Kidney capillary endothelial cell (primary cell): ENCODE data around the gene FAM83E.

Experiments used
- DNase-seq: peaks from one replicate; pipeline ENCODE4 v3.0.0-alpha.2; 2018; ENCODE audit warnings: low spot score

FAM83E gene

DNA sequence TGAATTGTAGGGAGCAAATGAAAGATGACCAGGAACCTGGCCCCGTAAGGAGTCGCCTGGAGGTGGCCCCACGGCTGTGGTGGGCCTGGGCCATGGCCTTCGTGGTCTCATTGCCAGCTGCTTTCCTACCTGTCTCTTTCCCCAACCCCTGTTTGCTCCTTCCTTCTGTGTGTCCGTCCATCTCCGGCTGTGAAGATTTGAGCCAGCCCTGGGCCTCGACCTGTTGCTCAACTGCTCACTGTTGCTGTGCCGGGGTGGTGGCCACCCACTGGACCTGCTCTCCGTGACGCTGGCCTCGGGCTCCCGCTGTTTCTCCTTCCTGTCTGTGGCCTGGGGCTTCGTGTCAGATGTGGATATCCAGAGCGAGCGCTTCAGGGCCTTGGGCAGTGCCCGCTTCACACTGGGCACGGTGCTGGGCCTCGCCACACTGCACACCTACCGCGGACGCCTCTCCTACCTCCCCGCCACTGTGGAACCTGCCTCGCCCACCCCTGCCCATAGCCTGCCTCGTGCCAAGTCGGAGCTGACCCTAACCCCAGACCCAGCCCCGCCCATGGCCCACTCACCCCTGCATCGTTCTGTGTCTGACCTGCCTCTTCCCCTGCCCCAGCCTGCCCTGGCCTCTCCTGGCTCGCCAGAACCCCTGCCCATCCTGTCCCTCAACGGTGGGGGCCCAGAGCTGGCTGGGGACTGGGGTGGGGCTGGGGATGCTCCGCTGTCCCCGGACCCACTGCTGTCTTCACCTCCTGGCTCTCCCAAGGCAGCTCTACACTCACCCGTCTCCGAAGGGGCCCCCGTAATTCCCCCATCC is 13.8 kb upstream of the FAM83E start:
- DNase-seq, result no peak

DNA sequence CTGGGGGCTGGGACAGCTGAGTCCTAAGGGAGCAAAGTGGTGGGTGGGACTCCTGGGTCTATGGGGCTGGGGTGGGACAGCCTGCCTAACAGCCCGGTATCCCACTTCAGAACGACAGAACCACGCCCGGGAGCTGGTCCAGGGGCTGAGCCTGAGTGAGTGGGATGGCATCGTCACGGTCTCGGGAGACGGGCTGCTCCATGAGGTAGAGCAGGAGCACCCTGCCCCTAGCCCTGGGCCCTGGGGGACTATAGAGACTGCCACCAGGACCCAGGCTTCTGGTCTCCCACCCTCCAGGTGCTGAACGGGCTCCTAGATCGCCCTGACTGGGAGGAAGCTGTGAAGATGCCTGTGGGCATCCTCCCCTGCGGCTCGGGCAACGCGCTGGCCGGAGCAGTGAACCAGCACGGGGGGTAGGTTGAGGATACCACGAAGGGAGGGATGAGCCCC is 13.0 kb upstream of the FAM83E start:
- DNase-seq, result no peak

DNA sequence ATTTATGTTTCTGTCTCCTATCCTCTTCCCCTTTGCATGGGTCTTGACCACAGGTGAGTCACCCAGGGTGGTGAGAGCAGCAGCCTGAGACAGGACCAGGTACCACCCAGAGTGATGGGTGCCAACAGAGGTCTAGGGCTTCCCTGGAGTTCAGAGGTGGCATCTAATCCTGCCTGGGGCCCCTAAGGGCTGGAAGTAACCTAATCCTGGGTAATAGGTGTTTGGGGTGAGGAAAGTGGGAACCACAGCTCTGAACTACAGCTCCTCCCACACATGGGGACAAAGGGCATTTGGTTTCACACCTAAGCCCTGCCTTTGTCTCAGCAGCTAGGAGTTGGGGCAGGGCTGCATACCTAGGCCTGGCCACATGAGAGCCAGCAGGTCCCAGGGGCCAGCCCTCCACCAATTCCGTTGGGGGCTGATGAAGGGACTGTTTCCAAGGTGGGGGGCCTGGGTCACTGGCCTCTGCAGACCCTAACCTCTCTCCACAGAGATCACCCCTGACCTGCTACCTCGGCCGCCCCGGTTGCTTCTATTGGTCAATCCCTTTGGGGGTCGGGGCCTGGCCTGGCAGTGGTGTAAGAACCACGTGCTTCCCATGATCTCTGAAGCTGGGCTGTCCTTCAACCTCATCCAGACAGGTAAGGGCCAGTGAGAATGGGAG is 12.5 kb upstream of the FAM83E start:
- no peak for DNase-seq

DNA sequence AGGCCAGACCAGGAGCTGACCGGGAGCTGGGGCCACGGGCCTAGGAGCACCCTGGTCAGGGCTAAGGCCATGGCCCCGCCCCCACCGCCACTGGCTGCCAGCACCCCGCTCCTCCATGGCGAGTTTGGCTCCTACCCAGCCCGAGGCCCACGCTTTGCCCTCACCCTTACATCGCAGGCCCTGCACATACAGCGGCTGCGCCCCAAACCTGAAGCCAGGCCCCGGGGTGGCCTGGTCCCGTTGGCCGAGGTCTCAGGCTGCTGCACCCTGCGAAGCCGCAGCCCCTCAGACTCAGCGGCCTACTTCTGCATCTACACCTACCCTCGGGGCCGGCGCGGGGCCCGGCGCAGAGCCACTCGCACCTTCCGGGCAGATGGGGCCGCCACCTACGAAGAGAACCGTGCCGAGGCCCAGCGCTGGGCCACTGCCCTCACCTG is 11.0 kb upstream of the FAM83E start:
- no peak for DNase-seq

DNA sequence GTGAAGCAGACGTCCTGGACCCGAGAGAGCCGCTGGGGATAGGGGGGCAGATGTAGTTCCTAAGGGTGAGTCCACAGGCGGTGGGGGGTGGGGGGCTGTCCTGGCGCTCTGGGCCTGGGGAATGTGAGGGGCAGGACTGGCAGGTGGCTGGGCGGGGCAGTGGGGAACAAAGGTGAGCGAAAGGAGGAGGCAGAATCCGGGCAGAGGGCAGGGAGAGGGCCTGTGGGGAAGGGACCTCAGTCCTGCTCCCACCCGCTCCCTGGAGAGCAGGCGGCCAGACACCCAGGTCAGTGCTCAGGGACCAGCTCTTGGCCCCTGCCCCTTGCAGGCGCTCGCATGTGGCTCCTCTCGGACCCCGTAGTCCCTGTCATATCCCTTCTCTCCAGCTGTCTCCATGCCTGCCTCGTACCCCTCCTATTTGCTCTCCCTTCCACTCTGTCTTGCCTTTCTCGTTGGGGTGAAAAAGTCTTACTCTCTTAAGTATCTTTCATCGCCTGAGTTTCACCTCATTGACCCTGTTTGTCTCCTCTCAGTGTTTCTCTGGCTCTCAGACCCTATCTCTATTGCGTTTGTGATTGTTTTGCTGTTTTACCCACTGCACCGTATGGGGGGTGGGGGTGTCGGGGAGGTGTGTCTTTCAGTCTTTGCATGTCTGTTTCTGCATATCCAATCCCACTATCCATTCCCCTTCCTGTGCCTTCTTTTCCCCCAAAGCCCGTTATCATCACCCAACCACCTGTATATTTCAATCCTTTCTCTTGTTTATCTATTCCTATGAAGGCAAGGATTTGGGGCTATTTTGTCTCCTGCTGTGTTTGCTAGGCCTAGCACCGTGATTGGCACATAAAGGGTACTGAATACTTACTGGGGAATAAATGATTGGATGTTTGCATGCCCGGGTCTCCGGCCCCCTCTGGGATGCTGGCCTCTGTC is 10.2 kb upstream of the FAM83E start:
- DNase-seq, result no peak

DNA sequence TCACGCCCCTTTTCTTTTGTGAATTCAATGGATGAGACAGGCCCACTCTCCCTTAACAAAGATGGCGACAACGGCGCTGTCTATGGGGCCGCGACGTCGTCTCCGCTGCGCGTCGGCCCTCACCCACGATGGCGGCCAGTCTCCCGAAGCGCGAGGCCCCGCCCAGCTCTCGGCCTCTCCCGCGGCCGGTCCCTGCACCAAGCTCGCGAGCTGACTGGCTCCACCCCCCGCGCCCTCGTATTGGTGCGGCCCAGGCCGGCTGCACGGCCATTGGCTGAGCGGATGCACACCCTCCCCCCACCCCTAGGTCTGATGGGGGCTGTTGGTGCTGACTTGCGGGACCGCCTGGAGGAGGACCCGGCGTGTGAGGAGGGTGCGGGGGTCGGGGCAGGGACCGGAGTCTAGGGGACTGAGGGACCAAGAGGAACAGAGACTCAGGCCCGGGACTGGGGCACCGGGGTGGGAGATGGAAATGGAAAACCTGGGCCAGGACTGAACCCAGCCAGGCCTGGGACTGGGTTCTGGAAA is 9.3 kb upstream of the FAM83E start:
- peak; percentile 98 for DNase-seq

DNA sequence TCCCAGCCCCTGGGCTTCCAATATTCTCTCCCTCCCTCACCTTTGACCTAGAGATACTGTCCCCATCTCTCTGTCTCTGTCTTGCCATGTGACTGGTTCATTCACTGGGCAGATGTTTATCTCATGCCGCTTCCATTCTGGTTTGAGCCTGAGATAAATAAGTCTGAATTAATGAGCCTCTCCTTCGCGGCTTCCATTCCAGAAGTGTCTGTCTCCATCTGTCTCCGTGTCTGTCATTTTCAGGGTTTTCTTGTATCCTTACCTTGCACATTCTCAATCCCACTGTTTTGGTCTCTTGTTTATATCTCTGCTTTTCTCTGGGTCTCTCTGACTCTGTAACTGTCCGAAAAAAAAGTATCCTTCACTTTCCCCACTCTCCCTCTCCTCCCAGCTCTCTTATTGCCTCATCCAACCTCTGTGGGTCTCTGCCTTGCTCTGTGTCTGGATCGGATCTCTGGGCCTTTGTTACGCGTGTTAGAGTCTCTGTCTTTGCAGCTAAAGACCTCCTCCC is 8.7 kb upstream of the FAM83E start:
- DNase-seq, result no peak

DNA sequence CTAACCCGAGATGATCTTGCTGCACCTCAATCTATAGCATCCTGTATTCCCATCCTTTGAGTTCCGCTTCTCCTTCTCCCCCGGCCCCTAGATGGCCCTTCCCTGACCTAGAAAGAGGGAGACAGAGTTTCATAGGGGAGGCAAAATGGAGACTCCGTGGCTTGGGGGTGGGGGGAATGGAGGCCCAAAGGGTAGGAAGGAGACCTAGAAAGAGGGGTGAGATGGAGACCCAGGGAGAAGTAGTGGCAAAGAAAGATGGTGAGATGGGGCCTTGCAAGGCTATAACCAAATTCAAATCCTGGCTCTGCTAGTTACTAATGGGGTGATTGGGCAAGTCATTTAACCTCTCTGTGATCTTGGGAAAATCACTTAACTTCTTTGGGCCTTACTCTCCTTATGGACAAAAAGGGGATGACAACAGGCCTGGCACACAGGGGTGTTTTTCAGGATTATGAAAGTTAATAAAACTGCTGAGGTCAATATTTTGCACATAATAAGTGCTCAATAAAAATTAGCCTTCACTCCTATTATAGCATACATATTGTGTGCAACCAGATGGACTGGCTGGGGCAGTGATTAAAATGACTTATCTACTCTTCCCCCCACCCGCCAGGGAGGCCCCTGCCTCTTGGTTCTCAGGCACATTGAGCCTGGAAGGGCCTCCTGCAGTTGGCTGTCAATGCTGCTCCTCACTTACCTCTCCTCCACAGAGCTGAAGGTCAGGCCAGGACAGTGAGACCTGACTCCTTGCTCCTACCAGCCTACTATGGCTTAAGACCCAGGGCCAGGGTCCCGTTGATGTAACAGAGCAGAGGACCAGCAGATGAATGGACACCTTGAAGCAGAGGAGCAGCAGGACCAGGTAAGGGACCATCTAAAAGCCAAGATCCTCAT is 5.1 kb upstream of the FAM83E start:
- DNase-seq, result no peak

DNA sequence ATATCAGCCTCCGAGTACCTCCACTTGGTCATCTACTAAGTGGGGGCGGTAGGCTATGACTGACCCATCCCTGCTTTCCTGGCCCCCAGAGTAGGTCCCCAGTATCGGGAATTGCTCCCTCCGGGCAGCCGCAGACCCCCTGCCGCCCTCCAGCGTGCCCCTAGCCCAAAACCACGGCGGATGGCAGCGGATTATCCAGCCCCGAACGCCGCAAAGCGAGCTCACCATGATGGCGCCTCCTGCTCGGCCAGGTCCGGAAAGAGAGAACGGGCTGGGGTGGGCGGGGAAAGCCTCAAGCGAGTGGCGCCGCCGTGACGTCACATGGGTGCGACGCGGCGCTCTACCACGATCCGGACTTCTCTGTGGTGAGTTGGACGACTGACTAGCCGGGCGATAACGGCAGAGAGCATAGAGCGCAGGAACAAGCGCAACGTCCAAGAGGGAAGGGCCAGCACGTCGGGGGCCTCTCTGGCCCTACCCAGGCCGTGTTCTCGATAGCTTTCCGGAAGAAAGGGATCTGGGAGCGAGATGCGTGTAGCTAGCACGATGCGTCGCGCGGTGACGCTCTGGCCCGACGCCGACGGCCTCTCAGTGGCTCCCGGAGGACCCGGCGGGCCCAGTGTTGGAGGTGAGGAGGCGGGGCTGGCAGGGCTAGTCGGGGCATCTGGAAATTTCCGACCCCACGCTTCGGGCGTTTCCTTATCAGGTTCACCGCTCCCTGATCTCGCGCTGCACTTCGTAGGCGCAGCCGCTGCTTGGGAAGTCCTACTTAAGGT is 4.2 kb upstream of the FAM83E start, which contains the start of the genes RPL18 and SPHK2:
Gene RPL18 (minus strand): TSS at position 263 of the 776 bp plus-strand sequence. CDS start 35 bp downstream, at position 228.
Gene SPHK2 (plus strand): TSS at position 591 of the 776 bp plus-strand sequence. CDS start 1,009 bp downstream, outside the sequence.
- peak; percentile 98 for DNase-seq

DNA sequence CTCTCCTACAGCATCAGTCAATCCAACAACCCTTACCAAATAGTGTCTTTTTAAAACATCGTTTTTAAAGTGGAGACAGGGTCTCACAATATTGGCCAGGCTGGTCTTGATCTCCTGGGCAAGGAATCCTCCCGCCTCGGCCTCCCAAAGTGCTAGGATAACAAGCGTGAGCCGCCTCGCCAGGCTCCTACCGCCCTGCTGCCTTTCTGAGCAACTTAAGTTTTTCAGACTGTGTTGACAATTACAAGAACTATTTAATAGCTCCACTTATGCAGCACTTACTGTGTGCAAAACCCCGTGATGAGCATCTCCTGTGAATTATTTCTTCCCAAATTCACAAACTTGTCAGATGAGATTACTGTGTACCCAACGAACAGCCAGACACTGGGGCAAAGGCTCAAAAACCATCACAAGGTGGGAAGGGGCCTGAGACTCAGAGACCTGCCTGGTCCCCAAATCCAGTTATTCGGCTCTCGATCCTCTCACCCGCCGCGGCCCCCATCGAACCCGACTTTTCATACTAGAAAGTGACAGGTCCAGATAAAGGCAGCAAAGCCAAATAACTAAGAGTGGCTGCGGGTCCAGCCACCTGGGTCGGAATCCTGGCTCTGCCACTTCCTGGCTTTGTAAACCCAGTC is 3.5 kb upstream of the FAM83E start:
- DNase-seq, result no peak

DNA sequence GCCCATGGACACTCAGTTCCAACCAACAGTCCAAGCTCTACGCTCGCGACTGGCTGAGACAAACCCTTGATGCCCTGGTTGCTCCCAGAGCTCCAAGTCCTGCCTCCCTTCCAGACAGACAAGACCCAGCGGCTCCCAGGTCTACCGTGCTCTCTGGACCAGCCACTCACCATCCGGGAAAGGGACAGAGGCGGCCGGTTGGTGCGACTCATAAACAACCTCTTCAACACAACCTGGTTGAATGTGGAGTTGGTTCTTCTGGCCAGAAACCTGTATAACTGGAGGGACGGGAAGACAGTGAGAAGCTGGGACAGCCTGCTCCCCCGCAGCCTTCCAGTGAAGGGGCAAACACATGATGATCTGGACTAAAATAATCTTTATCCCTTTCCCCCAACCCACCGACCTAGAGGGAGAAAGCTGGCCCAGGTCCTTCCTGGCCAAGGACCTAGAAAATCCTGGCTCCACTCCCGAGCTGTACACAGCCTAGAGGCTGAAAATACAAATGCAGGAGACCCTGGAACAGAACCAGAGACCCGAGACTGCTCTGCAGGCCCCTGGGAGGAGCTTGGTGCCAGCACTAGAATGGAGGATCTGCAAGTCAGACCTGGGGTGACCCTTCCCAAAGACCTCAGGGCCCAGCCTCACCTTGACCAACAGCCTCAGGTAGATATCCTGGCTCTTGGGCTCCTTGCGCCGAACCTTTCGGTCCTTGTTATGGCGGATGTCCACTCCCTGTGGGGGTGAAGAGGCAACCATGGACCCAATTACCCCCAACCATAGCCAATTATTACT is 2.5 kb upstream of the FAM83E start:
- DNase-seq, result no peak

DNA sequence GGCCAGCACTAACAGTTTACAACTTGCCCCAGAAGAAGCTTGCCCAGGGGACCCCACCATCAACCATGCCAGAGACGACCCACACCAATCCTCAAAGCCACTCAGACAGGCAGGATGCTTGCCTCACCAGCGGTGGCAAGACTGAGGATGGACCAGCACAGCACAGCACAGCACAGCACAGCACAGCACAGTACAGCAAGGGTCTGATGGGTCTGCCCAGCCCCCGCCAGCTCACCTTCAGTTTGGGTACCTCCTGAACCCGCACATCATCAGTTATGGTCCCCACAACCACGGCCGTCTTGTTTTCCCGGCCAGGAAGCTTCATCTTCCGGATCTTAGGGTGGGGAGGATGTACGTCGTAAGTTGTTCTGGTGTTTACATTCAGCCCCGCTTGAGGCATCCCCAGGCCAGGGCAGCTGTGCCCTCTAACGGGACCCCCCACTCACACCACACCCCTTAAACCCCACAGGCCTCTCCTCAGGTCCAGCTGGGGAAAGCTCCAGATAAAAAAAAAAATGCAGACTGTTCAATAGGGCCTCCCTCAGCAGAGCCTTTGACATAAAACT is 1.7 kb upstream of the FAM83E start:
- DNase-seq, result no peak

DNA sequence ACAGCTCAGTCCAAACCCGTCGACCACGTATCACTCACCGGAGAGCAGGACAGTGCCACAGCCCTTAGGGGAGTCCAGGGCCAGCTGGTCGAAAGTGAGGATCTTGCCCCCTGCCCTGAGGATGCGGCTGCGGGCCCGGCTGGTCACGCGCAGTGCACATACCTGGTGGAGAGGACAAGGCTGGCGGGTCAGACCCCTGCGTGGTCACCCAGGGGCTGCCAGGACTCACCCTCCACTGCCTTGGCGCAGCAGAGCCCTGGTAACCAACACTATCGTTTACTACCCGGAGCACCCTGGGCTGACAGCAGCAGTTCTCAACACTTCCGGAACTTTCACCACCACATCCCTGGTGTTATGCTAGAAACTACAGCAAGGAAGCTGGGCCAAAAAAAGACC is 1.2 kb upstream of the FAM83E start:
- DNase-seq, result no peak

DNA sequence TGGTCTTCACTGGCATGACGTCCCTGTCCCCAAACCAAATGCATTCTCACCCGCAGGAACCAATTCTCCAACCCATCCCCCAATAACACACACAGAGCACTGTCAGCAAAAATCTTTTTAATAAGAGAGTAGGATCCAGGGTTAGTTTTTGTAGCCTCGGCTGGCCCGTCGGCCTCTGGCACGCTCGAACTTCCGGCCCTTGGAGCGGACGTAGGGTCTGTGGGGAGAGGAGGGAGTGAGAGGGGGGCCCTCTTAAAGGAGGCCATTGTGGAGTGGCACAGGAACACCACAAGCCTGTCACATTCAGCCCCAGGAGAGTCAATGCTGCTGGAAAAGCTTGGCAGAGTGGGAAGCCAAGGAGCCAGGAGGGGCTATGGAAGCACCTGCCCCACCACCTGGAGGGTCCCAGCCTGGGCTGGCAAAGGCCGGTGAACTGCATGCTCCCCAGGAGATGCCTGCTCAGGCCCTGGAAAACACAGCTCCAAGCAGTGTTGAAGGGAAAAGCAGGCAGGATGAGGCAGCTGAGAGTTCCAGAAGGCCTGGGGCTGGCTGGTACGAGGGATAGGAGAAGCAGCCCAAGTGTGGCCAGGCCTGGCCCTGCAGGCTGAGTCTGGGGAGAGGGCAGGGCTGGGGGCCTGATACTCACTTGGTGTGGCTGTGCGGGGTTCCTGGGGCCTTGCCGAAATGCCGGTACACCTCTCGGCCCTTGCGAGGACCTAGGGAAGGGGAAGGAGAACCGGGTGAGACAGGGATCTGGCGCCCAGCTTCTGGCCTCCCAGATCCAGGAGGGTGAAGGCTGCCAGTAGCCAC is 560 bp upstream of the FAM83E start:
- no peak for DNase-seq

DNA sequence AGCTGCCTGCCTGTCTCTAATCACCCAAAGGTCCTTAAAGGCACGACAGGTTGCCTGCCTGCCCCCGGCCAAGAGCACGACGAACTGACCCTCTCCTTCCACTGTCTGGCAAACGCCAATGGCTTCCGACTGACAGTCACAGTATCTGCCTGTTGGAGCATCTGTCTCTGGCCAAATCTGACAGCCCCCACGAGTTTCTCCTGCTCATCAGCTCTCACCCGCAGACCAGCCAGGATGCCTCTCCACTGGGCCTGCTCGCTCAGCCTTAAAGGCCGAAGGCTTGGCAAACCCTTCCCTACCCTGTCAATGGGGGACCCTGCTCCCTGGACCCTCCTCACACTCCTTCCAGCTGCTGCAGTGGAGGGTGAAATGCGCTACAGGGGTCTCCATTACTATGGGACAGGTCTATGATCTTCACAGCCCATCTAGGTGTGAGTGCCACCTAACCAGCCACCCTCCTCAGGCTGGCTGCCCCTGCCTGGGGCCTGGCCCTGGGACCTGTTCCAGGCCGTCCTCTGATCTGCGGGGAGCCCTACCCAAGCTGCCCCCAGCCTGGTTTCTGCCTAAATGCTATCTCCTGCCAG is 932 bp downstream of the FAM83E start:
- DNase-seq, result no peak

DNA sequence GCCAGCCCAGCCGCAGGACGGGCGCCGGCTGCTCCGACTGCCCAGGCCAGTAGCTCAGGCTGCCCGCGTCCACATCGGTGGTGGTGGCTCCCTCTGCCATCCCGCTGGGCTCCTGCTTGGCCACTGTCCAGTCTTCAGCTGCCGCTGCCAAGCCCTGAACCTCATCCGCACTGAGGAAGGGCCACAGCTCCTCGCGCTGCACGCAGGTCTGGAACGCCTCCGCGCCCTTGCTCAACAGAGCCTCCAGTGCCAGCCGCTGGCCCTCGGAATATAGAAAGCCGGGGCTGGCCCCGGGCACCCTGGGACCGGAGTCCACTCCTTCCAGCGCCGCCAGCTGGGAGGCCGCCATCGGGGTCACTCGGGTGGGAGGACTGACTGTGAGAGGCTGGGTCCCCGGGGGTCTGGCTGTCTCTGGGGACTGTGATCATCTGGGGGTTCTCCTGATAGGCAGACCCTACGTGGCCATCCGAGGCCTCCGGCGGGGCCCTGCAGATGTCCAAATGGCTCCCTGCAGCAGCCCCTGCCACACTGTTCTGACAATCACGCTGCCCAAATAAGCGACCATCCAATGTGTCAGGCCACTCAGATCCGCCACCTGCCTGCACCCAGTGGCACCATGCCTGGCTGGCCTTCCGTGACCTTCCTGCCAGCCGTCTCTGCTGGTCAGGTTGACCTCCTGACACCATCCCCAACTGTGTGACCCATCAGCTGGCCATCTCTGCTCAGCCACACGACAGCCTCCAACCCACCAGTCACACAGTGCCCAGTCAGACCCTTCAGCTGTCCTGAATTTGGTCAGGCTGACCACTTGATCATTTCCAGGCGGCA is 1.6 kb downstream of the FAM83E start:
- no peak for DNase-seq
